ENCODE measurements around the gene GIN1. TPM values are rescaled to one million over a fixed set of nuclear protein-coding genes. Genes with fewer than 3 reads are reported as not detected.

GIN1 gene
- total and polyA plus RNA-seq, 4 donors = 1.8 to 6.4 (median 4.0) TPM

DNA sequence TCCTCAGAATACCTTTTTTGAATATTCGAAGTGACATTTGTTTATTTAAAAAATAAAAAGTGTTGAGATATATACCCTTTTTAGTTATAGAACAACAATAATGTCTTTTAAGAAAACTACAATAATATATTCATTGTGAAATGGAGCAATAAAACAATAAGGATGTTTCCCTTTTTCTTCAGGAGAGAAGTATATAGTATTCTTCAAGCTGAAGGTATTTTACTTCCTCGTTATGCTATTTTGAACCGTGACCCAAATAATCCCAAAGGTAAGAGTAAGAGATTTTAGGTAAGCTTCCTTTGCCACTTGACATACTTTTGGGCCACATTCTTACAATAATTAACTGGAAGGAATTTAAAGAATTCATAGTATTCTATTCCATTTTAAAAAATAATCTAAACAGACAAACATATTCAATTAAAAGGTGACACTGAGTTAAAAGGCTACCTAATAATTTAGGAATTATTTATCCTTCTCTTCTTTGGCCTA, 18.3 kb upstream of the GIN1 start:
- peaks cover 0 to 4% (median 3%) of the 10 kb centered on the region in 4 donors for H3K36me3 ChIP-seq (ENCODE audit: control insufficient read depth in 4 of 4, insufficient read depth in 3 of 4, low read depth in 1 of 4, low read length in 3 of 4)
- TF ChIP-seq, protein P1, sequence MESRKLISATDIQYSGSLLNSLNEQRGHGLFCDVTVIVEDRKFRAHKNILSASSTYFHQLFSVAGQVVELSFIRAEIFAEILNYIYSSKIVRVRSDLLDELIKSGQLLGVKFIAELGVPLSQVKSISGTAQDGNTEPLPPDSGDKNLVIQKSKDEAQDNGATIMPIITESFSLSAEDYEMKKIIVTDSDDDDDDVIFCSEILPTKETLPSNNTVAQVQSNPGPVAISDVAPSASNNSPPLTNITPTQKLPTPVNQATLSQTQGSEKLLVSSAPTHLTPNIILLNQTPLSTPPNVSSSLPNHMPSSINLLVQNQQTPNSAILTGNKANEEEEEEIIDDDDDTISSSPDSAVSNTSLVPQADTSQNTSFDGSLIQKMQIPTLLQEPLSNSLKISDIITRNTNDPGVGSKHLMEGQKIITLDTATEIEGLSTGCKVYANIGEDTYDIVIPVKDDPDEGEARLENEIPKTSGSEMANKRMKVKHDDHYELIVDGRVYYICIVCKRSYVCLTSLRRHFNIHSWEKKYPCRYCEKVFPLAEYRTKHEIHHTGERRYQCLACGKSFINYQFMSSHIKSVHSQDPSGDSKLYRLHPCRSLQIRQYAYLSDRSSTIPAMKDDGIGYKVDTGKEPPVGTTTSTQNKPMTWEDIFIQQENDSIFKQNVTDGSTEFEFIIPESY (IDR thresholded peaks at IDR 0.05) = no peak
- no peak for TF ChIP-seq JUND (IDR thresholded peaks at IDR 0.05)
- TF ChIP-seq, protein P2, sequence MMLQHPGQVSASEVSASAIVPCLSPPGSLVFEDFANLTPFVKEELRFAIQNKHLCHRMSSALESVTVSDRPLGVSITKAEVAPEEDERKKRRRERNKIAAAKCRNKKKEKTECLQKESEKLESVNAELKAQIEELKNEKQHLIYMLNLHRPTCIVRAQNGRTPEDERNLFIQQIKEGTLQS (IDR thresholded peaks at IDR 0.05) = no peak
- TF ChIP-seq HNF4G (IDR thresholded peaks at IDR 0.05) = no peak
- no peak for TF ChIP-seq HNF4A (conservative IDR thresholded peaks at IDR 0.05)
- TF ChIP-seq RAD21 (IDR thresholded peaks at IDR 0.05) = no peak
- TF ChIP-seq GABPA (IDR thresholded peaks at IDR 0.05 in 1 of 2, conservative IDR thresholded peaks at IDR 0.05 in 1 of 2) = no peak
- no peak for TF ChIP-seq YY1 (IDR thresholded peaks at IDR 0.05)
- TF ChIP-seq, protein P3, sequence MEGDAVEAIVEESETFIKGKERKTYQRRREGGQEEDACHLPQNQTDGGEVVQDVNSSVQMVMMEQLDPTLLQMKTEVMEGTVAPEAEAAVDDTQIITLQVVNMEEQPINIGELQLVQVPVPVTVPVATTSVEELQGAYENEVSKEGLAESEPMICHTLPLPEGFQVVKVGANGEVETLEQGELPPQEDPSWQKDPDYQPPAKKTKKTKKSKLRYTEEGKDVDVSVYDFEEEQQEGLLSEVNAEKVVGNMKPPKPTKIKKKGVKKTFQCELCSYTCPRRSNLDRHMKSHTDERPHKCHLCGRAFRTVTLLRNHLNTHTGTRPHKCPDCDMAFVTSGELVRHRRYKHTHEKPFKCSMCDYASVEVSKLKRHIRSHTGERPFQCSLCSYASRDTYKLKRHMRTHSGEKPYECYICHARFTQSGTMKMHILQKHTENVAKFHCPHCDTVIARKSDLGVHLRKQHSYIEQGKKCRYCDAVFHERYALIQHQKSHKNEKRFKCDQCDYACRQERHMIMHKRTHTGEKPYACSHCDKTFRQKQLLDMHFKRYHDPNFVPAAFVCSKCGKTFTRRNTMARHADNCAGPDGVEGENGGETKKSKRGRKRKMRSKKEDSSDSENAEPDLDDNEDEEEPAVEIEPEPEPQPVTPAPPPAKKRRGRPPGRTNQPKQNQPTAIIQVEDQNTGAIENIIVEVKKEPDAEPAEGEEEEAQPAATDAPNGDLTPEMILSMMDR (IDR thresholded peaks at IDR 0.05; ENCODE audit: low read depth, low read length, missing input control) = no peak
- TF ChIP-seq, protein P4, sequence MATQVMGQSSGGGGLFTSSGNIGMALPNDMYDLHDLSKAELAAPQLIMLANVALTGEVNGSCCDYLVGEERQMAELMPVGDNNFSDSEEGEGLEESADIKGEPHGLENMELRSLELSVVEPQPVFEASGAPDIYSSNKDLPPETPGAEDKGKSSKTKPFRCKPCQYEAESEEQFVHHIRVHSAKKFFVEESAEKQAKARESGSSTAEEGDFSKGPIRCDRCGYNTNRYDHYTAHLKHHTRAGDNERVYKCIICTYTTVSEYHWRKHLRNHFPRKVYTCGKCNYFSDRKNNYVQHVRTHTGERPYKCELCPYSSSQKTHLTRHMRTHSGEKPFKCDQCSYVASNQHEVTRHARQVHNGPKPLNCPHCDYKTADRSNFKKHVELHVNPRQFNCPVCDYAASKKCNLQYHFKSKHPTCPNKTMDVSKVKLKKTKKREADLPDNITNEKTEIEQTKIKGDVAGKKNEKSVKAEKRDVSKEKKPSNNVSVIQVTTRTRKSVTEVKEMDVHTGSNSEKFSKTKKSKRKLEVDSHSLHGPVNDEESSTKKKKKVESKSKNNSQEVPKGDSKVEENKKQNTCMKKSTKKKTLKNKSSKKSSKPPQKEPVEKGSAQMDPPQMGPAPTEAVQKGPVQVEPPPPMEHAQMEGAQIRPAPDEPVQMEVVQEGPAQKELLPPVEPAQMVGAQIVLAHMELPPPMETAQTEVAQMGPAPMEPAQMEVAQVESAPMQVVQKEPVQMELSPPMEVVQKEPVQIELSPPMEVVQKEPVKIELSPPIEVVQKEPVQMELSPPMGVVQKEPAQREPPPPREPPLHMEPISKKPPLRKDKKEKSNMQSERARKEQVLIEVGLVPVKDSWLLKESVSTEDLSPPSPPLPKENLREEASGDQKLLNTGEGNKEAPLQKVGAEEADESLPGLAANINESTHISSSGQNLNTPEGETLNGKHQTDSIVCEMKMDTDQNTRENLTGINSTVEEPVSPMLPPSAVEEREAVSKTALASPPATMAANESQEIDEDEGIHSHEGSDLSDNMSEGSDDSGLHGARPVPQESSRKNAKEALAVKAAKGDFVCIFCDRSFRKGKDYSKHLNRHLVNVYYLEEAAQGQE (IDR thresholded peaks at IDR 0.05) = no peak
- TF ChIP-seq TAF1 (conservative IDR thresholded peaks at IDR 0.05) = no peak
- TF ChIP-seq EGR1 (IDR thresholded peaks at IDR 0.05; ENCODE audit: low read depth in 2 of 2) = no peak
- TF ChIP-seq RXRA (IDR thresholded peaks at IDR 0.05) = no peak
- TF ChIP-seq FOXA1 (IDR thresholded peaks at IDR 0.05) = no peak
- DNase-seq (ENCODE audit: low spot score) = no peak
- WGBS = 87% methylated on average over 3 of the region's 3 CpGs
- H3K27me3 ChIP-seq (ENCODE audit: control insufficient read depth in 4 of 4, insufficient read depth in 4 of 4, low read length in 3 of 4) = no peaks in the 10 kb centered on the region
- no peak overlapping the region for H3K27ac ChIP-seq (ENCODE audit: low read depth in 1 of 2, low read length in 2 of 2)
- peaks cover 0 to 4% (median 0%) of the 10 kb centered on the region in 4 donors for H3K4me1 ChIP-seq (ENCODE audit: control insufficient read depth in 4 of 4, insufficient read depth in 4 of 4, low read length in 3 of 4)
- H3K9me3 ChIP-seq (ENCODE audit: control insufficient read depth in 4 of 4, low read length in 3 of 4) = no peaks in the 10 kb centered on the region
- no peak overlapping the region for H3K9ac ChIP-seq (ENCODE audit: low read depth in 1 of 2, low read length in 2 of 2)
- no peak overlapping the region for H3K4me3 ChIP-seq (ENCODE audit: low read depth in 1 of 3, low read length in 3 of 3)

DNA sequence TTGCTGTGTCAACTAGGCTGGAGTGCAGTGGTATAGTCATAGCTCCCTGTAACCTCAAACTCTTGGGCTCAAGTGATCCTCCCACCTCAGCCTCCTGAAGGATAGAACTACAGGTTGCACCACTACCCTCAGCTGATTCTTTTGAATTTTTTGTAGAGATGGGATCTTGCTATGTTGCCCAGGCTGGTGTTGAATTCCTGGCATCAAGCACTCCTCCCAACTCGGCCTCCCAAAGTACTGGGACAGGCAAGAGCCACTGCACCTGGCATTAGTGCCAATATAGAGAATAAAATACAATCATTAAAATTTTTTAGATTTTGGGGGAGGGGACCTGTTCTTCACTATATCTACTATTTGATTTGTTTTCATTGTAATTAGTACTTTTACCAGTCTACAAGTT, 15.5 kb upstream of the GIN1 start:
- peaks cover 0 to 4% (median 3%) of the 10 kb centered on the region in 4 donors for H3K36me3 ChIP-seq (ENCODE audit: control insufficient read depth in 4 of 4, insufficient read depth in 3 of 4, low read depth in 1 of 4, low read length in 3 of 4)
- WGBS = 99% methylated on average over 1 of the region's 1 CpG
- no peak for TF ChIP-seq HNF4G (IDR thresholded peaks at IDR 0.05)
- TF ChIP-seq RXRA (IDR thresholded peaks at IDR 0.05) = no peak
- TF ChIP-seq FOXA1 (IDR thresholded peaks at IDR 0.05) = no peak
- no peak for TF ChIP-seq YY1 (IDR thresholded peaks at IDR 0.05)
- TF ChIP-seq, protein P3 (IDR thresholded peaks at IDR 0.05; ENCODE audit: low read depth, low read length, missing input control) = no peak
- TF ChIP-seq, protein P1 (IDR thresholded peaks at IDR 0.05) = no peak
- no peak for TF ChIP-seq GABPA (IDR thresholded peaks at IDR 0.05 in 1 of 2, conservative IDR thresholded peaks at IDR 0.05 in 1 of 2)
- TF ChIP-seq, protein P2 (IDR thresholded peaks at IDR 0.05) = no peak
- no peak for TF ChIP-seq EGR1 (IDR thresholded peaks at IDR 0.05; ENCODE audit: low read depth in 2 of 2)
- TF ChIP-seq, protein P5, sequence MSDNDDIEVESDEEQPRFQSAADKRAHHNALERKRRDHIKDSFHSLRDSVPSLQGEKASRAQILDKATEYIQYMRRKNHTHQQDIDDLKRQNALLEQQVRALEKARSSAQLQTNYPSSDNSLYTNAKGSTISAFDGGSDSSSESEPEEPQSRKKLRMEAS (IDR thresholded peaks at IDR 0.05) = no peak
- TF ChIP-seq NR2F2 (IDR thresholded peaks at IDR 0.05) = no peak
- no peak for TF ChIP-seq FOXA2 (IDR thresholded peaks at IDR 0.05)
- TF ChIP-seq RAD21 (IDR thresholded peaks at IDR 0.05) = no peak
- TF ChIP-seq TAF1 (conservative IDR thresholded peaks at IDR 0.05) = no peak
- no peak for TF ChIP-seq JUND (IDR thresholded peaks at IDR 0.05)
- TF ChIP-seq HNF4A (conservative IDR thresholded peaks at IDR 0.05) = no peak

More for the DNA sequence above, 15.5 kb upstream of the GIN1 start:
- Histone ChIP-seq H3K4me1 (ENCODE audit: control insufficient read depth in 4 of 4, insufficient read depth in 4 of 4, low read length in 3 of 4) (peaks cover 0 to 10% (median 2%) of the 10 kb centered on the region in 4 donors), H3K9ac (ENCODE audit: low read depth in 1 of 2, low read length in 2 of 2) (no peak overlapping the region), H3K4me3 (ENCODE audit: low read depth in 1 of 3, low read length in 3 of 3) (no peak overlapping the region), H3K27ac (ENCODE audit: low read depth in 1 of 2, low read length in 2 of 2) (no peak overlapping the region), H3K9me3 (ENCODE audit: control insufficient read depth in 4 of 4, low read length in 3 of 4) (no peaks in the 10 kb centered on the region), H3K27me3 (ENCODE audit: control insufficient read depth in 4 of 4, insufficient read depth in 4 of 4, low read length in 3 of 4) (no peaks in the 10 kb centered on the region)
- DNase-seq (ENCODE audit: low spot score) = no peak

Measured in liver (tissue), 9 donors.